Stimulated activated CD4-positive, alpha-beta T cell treated with anti-CD3 and anti-CD28 coated beads, TNF-alpha, amount 100 ng/mL, for 48 hours (primary cell): ENCODE measurements around the gene PHLDB2.

Source experiments
- DNase-seq, 3 donors: peaks; one replicate each; pipeline ENCODE4 v3.0.0-alpha.2; 2020; ENCODE audit warnings: low read depth in 3 of 3

The PHLDB2 gene

DNA sequence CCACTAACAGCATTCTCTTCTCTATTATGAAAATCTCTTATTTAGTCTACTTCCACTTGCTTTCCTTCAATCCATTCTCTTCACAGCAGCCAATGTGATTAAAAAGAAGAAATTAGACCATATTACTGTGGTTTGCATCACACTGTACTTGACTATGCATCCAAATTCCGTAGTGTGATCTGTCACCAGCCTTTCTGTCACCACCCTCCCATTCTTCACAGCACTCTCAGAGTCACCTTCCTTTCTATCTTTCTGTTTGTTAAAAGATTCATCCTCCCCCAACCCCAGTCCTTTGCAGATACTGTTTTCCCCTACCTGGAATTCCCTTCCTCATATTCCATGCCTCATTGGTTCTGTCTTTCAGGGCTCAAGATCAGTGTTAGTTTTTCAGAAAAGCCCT lies 64.7 kb downstream of the PHLDB2 start:
- DNase-seq, result no peak

DNA sequence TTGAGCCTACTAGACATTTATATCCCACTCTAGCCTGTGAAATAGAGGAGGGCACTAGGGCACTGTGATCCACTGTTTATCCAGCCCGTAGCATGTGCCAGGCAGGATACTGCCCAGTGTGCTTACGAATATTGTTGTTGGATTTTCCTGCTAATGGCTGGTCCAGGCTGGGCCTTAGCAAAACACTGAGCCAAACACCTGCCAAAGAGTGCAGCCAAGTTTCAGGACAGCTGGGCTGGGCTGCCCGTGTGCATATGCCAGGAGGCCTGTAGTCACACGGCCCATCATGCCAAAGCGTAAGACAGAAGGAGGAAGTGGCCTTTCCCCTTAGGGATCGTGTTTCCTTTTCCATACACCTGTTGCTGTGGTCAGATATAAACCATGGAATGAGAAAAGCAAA lies 65.2 kb downstream of the PHLDB2 start:
- no peak for DNase-seq

GRCh38 chr3:111926266-111926676 lies 67.2 kb downstream of the PHLDB2 start:
- no peak for DNase-seq

GRCh38 chr3:111928613-111929012 lies 69.5 kb downstream of the PHLDB2 start:
- DNase-seq, result no peak

- no peak for DNase-seq
Measured at GRCh38 chr3:111929484-111929883, 70.4 kb downstream of the PHLDB2 start.

DNA sequence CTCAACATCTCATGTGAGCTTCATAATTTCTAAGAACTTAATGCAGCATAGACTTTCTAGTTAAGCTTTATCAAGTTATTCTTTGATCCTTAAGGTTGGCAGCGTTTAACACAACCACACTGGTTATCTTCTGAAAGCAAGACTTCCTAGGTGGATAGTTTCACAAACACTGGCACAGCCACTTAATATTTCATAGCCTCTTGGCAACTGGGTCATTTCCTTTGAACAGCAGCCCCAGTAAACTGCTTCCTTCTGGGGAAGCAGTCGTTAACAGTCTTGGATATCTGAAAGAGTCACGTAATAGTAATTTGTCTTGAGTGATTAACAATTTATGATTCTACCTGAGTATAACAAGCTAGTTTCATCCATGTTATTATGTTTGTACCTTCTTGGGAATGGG lies 73.9 kb downstream of the PHLDB2 start:
- DNase-seq, result no peak

- DNase-seq, result no peak
Measured at GRCh38 chr3:111936191-111936841, 77.3 kb downstream of the PHLDB2 start.

- no peak for DNase-seq
Measured at GRCh38 chr3:111936967-111937366, 77.9 kb downstream of the PHLDB2 start.

- DNase-seq, result no peak
Measured at GRCh38 chr3:111937871-111938270, 78.8 kb downstream of the PHLDB2 start.

GRCh38 chr3:111939873-111940272 lies 80.8 kb downstream of the PHLDB2 start:
- no peak for DNase-seq

DNA sequence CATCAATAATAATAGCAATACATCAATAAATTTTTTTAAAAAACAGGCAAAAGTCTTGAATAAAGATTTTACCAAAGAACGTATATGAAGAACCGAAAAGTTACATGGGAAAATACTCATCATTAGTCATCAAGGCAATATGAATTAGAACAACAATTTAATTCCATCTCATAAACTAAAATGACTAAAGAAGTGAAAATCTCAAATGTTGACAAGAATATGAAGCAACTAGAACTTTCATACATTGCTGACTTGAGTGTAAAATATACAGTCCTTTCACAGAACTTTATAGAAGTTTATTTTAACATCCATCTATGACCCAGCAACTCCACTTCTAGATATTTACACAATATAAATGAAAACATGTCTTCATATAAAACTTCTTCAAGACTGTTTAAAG lies 84.5 kb downstream of the PHLDB2 start:
- no peak for DNase-seq

GRCh38 chr3:111944372-111944771 lies 85.3 kb downstream of the PHLDB2 start:
- DNase-seq, result no peak

DNA sequence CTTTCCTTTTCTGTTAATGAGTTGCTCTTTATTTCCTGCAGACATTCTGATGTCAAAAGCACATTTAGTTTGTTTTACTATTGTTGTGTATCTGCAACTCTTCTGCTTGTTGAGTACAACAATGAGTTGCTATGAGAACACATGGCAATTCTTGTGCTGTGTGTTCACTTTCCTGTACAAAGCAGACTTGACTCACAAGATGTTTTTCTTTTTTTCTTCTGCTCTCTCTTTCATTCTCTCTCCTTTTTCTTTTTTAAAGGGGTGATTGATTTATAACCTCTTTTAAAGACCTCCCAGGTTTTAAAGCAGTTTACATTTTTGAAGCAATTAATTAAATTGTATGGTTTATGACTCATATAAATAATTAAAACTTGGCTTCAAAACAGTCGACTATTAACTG lies 88.2 kb downstream of the PHLDB2 start:
- no peak for DNase-seq

DNA sequence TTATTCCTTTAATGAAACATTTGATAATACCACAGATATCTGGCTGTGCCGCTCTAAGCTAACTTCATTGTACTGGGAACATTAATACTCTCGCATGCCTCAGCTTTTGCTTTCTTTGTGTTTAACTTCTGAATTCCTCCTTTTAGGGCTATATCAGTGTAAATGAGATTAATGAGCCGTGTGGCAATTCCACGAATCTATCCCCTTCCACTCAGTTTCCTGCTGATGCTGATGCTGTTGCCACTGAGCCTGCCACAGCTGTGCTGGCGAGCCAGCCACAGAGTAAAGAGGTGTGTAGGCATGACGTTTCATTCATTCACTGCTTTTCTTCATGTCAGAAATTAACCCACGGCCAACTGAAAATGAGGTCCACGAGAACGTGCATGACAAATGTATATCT lies 89.7 kb downstream of the PHLDB2 start:
- no peak for DNase-seq

GRCh38 chr3:111949712-111950111 lies 90.6 kb downstream of the PHLDB2 start:
- no peak for DNase-seq

DNA sequence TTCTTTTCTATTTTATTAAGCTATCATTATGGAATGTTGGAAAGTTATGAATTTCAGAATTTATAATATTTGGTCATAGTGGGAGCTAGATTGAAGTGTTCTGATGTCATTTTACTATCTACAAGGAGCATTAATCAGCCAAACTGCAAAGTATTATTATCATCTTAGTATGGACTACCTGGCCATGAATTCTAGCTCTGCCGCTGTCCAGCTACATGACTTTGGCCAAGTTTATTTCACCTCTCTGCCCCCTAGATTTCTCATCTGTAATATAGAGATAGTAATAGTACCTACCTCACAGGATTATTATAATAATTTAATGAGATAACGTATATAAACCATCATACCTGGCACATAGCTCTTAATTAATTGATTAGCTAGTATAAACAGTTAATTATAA lies 92.0 kb downstream of the PHLDB2 start:
- DNase-seq, result no peak

- DNase-seq, result no peak
Measured at GRCh38 chr3:111952086-111952485, 93.0 kb downstream of the PHLDB2 start.

DNA sequence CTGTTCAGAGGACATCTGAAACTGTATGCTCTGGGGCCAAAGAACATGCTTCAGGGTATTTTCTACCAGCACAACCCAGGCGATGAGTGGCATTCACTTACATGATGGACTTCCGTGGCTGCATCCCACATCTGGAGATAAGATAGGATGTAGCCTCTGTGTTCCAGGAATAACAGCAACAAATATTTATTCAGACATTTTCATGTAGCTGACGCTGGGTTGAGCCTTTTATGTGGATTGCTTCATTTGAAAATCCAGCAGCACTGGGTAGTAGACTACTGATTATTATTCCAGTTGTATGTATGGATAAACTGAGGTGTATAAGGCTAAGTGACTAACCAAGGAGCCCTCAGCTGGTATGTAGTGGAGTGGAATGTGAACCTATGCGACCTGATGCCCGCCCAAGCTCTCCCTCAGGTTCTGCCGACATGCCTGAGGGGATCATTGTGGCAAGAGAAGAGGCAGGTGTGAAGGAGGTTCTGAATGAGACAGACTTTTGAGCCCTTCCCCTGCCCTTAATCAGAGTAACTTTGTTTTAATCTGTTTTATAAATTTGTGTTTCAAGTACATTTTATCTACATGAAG lies 93.9 kb downstream of the PHLDB2 start:
- DNase-seq, result no peak

GRCh38 chr3:111954228-111954990 lies 95.3 kb downstream of the PHLDB2 start:
- no peak for DNase-seq

GRCh38 chr3:111955876-111956275 lies 96.8 kb downstream of the PHLDB2 start:
- no peak for DNase-seq

GRCh38 chr3:111956449-111956848 lies 97.4 kb downstream of the PHLDB2 start:
- no peak for DNase-seq

GRCh38 chr3:111956995-111957734 lies 98.1 kb downstream of the PHLDB2 start:
- no peak for DNase-seq
